Measurements from ENCODE around the gene IQSEC1. TPM values are rescaled to one million over a fixed set of nuclear protein-coding genes. Genes with fewer than 3 reads are reported as not detected.

Gene IQSEC1
- total RNA-seq, 2 donors from 2014 or later: 58.2 to 94.2 TPM

DNA sequence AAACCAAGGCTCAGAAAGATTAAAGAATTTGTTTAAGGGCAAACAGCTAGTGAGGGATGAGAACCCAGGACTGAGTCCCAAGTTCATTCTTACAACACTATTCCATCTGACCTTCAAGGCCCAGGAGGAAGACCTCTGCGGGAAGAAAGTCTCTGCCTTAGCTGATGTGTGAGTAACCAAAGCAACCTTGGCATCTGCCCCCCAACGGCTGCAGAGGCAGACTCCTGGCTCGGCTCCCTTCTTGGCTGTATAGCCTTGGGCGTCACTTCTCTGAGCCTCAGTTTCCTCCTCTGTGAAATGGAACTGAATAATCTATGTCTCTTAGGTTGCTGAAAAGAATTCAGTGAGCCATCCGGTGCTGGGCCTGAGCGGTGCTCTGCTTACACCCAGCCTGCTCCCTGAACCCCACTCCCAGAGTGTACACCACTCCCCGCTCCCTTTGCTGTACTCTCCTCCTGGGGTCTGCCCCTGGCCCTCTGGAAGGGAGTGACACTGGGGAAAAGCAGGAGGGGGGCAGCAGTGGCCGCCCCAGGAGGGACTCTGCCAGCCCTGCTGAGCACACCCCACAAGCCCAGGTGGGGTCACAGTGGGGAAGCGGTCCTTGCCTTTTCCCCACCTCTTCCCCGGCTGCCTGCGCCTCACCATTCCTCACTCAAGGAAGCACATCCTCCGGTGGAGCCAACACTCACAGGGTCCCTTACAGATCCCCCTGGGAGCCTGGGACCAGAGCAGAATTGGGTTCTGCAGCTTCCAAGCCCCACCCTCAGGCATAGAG lies 97.3 kb downstream of the IQSEC1 start:
- Histone ChIP-seq H3K4me3 (no peak overlapping the region), H3K27me3 (replicated peaks; ENCODE audit: insufficient read depth) (no peaks in the 10 kb centered on the region), H3K4me1 (replicated peaks) (no peaks in the 10 kb centered on the region), H3K27ac (no peak overlapping the region), H3K36me3 (no peaks in the 10 kb centered on the region), H3K9me3 (no peaks in the 10 kb centered on the region)
- WGBS: 87% methylated on average over 12 of the region's 12 CpGs
- TF ChIP-seq POLR2A (IDR thresholded peaks at IDR 0.05) (no peak), POLR2AphosphoS5 (IDR thresholded peaks at IDR 0.05) (no peak)
- TF ChIP-seq, protein P1, sequence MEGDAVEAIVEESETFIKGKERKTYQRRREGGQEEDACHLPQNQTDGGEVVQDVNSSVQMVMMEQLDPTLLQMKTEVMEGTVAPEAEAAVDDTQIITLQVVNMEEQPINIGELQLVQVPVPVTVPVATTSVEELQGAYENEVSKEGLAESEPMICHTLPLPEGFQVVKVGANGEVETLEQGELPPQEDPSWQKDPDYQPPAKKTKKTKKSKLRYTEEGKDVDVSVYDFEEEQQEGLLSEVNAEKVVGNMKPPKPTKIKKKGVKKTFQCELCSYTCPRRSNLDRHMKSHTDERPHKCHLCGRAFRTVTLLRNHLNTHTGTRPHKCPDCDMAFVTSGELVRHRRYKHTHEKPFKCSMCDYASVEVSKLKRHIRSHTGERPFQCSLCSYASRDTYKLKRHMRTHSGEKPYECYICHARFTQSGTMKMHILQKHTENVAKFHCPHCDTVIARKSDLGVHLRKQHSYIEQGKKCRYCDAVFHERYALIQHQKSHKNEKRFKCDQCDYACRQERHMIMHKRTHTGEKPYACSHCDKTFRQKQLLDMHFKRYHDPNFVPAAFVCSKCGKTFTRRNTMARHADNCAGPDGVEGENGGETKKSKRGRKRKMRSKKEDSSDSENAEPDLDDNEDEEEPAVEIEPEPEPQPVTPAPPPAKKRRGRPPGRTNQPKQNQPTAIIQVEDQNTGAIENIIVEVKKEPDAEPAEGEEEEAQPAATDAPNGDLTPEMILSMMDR (IDR thresholded peaks at IDR 0.05): no peak
- intact Hi-C loops (cut with DNase I): no loop called here
- no peak for DNase-seq (ENCODE audit: low spot score)

DNA sequence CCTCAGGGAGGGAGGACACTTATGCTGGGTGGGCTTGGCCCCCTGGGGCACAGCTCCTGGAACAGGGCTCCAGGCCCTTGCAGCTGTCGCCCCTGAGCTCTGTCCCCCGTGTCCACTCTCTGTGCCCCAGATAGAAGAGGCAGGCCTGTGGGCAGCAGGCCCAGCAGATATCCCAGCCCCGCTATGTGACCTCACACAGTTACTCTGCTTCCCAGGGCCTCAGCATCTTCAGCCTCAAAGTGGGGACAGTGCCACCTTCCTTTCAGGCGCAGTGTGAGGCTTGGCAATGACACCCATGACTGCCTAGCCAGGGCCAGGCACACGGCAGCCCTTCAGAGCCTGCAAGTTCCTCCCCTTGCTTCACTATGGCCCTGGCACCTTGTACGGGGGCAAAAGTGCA lies 98.4 kb downstream of the IQSEC1 start:
- Histone ChIP-seq H3K4me1 (replicated peaks) (no peaks in the 10 kb centered on the region), H3K27me3 (replicated peaks; ENCODE audit: insufficient read depth) (no peaks in the 10 kb centered on the region), H3K4me3 (no peak overlapping the region), H3K27ac (no peak overlapping the region), H3K36me3 (no peaks in the 10 kb centered on the region), H3K9me3 (no peaks in the 10 kb centered on the region)
- 85% methylated on average over 6 of the region's 6 CpGs for WGBS
- TF ChIP-seq POLR2AphosphoS5 (IDR thresholded peaks at IDR 0.05) (no peak), POLR2A (IDR thresholded peaks at IDR 0.05) (no peak)
- TF ChIP-seq, protein P1 (IDR thresholded peaks at IDR 0.05): no peak
- DNase-seq (ENCODE audit: low spot score): no peak
- intact Hi-C loops (cut with DNase I): no loop called here

DNA sequence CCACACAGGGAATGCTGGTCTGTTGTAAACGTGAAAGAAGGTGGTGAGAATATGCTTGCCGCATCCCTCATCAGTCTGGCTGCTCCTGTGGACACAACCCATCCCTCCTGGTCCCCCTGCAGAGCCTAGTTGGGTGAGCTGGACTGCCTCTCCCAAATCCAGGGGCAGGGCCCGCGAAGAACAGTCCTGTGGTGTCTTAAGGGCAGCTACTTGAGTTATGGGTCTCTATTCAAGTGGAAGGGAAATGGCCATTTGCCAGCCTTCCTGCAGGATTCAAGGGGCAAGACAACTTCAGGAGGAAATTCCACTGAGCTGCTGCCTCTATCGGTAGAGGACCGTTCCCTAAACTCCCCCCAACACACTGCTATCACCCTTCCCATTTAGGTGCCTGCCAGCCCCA lies 98.9 kb downstream of the IQSEC1 start:
- H3K9me3 ChIP-seq: no peaks in the 10 kb centered on the region
- H3K36me3 ChIP-seq: no peaks in the 10 kb centered on the region
- H3K4me3 ChIP-seq: no peak overlapping the region
- no peaks in the 10 kb centered on the region for H3K4me1 ChIP-seq (replicated peaks)
- intact Hi-C loops (cut with DNase I): no loop called here
- TF ChIP-seq POLR2AphosphoS5 (IDR thresholded peaks at IDR 0.05) (no peak), POLR2A (IDR thresholded peaks at IDR 0.05) (no peak)
- TF ChIP-seq, protein P1 (IDR thresholded peaks at IDR 0.05): no peak
- 87% methylated on average over 6 of the region's 6 CpGs for WGBS
- DNase-seq (ENCODE audit: low spot score): no peak
- H3K27ac ChIP-seq: no peak overlapping the region
- no peaks in the 10 kb centered on the region for H3K27me3 ChIP-seq (replicated peaks; ENCODE audit: insufficient read depth)

DNA sequence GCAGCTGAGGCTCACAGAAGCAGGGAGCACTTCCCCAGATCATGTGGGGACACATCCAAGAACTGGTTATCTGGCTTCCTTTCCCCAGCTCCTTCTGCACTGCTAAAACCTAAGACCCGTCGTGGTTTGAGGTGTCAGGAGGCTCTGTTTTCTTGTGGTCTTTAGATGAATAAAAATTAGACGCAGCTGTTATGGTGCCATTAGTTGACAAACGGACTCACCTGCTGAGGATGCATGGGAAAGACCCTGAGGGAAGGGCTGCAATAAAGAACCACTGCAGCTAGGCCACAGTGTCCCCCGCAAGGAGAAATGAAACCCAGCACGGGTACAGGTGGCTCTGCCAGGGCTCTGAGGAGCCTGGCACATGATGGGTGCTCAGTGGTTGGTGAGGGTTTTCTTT lies 99.4 kb downstream of the IQSEC1 start:
- Histone ChIP-seq H3K9me3 (no peaks in the 10 kb centered on the region), H3K27ac (no peak overlapping the region), H3K4me1 (replicated peaks) (no peaks in the 10 kb centered on the region), H3K27me3 (replicated peaks; ENCODE audit: insufficient read depth) (no peaks in the 10 kb centered on the region), H3K36me3 (no peaks in the 10 kb centered on the region), H3K4me3 (no peak overlapping the region)
- 87% methylated on average over 6 of the region's 6 CpGs for WGBS
- TF ChIP-seq POLR2AphosphoS5 (IDR thresholded peaks at IDR 0.05) (no peak), POLR2A (IDR thresholded peaks at IDR 0.05) (no peak)
- TF ChIP-seq, protein P1 (IDR thresholded peaks at IDR 0.05): no peak
- no peak for DNase-seq (ENCODE audit: low spot score)
- intact Hi-C loops (cut with DNase I): no loop called here

Measured in prostate gland (tissue), 2 donors.